Thyroid gland (tissue), 4 donors: ENCODE data around the gene OSBP.

Experiments used
- POLR2A ChIP-seq, 2 donors: fragments of 450-650 bp; IDR thresholded peaks; one replicate each; pipeline ENCODE4 v1.6.1; 2017; ENCODE audit warnings: antibody characterized with exemption in 2 of 2, mild to moderate bottlenecking in 2 of 2, moderate library complexity in 1 of 2
- TF ChIP-seq, protein P1 (sequence below), 6 experiments: fragments of 200-600 bp in 3 of 6; fragments of 450-650 bp in 3 of 6; sonication (generic) in 3 of 6; IDR thresholded peaks; one replicate each; pipeline ENCODE4 v1.5.1; 2016 to 2019; ENCODE audit warnings: antibody characterized with exemption in 6 of 6, mild to moderate bottlenecking in 2 of 6, inconsistent platforms in 1 of 6, moderate library complexity in 1 of 6

DNA sequence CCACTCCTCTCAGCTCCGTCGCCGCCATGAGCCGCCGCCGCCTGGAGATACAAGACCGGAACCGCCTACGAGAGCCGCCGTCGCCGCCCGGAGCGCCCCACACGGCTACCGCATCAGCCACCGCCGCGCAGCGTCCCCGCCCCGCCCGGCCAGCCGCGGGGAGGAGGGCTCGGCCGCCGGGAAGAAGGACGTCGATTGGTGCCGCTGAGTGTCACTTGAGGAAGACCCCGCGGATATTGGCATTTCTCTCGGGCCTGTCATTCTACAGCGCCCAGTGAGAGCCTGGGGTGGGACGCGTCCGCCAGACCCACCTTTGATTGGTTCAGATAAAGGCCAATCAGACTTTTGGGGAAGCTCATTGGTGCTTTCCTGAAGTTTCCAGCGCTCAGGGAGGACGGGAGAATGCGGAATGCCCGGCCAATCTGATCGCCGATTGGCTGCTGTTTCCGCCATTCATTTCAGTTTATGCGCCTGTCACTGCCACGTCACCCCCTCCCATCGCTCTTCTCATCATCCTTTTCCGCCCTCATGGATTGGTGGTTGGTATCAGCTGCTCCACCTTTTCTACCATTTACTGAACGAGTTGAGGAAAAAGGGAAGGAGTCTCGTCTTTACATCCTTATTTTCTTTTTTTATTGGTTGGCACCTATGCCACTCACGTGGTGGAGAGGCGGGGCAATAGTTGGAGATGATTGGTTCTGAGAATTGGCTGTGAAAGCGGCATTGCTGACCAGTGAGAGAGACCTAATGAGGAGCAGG lies at the start of gene OSBP:
- TF ChIP-seq, protein P1, sequence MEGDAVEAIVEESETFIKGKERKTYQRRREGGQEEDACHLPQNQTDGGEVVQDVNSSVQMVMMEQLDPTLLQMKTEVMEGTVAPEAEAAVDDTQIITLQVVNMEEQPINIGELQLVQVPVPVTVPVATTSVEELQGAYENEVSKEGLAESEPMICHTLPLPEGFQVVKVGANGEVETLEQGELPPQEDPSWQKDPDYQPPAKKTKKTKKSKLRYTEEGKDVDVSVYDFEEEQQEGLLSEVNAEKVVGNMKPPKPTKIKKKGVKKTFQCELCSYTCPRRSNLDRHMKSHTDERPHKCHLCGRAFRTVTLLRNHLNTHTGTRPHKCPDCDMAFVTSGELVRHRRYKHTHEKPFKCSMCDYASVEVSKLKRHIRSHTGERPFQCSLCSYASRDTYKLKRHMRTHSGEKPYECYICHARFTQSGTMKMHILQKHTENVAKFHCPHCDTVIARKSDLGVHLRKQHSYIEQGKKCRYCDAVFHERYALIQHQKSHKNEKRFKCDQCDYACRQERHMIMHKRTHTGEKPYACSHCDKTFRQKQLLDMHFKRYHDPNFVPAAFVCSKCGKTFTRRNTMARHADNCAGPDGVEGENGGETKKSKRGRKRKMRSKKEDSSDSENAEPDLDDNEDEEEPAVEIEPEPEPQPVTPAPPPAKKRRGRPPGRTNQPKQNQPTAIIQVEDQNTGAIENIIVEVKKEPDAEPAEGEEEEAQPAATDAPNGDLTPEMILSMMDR (IDR thresholded peaks at IDR 0.05): peak in 1 of 6 experiments; percentile 39
- peak; percentile 19 to 91 for TF ChIP-seq POLR2A (IDR thresholded peaks at IDR 0.05)
